ENCODE measurements around the gene HACD3. TPM values are rescaled to one million over a fixed set of nuclear protein-coding genes. Genes with fewer than 3 reads are reported as not detected.
A peak's percentile ranks its signal among the peaks of the same experiment; 100 is the strongest.

The HACD3 gene
- total and polyA plus RNA-seq, 9 of the 15 experiments (the other 6 are each of a cell fraction or from before 2014, with no cell fraction given), result 48.1 to 117 (median 72.8) TPM

GRCh38 chr15:65484876-65485275 lies 45.4 kb upstream of the HACD3 start:
- no peak for FAIRE-seq
- POLR2A ChIA-PET, result no interaction called here

DNA sequence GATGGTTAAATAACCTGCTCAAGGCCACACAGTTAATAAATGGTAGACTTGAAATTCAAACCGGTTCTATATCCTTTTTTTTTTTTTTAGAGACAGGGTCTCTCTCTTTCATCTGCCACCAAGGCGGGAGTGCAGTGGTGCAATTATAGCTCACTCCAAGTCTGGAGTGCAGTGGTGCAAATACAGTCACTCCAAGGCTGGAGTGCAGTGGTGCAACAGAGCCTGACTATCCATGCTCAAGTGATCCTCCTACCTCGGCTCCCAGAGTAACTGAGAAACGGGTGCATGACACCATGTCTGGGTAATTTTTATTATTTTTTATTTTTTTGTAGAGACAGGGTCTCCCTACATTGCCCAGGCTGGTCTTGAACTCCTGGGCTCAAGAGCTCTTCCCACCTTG lies 36.2 kb upstream of the HACD3 start:
- CTCF ChIA-PET (ENCODE audit: low intra/inter-chr PET ratio), result no interaction called here
- no peak for FAIRE-seq
- TF ChIP-seq, protein P1, sequence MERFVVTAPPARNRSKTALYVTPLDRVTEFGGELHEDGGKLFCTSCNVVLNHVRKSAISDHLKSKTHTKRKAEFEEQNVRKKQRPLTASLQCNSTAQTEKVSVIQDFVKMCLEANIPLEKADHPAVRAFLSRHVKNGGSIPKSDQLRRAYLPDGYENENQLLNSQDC (CRISPR knock-in tag; IDR thresholded peaks at IDR 0.05), result no peak
- TF ChIP-seq STAT6 (CRISPR knock-in tag; IDR thresholded peaks at IDR 0.05) (no peak), MYC (IDR thresholded peaks at IDR 0.05; ENCODE audit: low read depth, low read length) (no peak), MYC (CRISPR knock-in tag; IDR thresholded peaks at IDR 0.05; ENCODE audit: borderline replicate concordance, low read depth) (no peak)

More at GRCh38 chr15:65484876-65485275, 45.4 kb upstream of the HACD3 start:
- Histone ChIP-seq H2AFZ (ENCODE audit: low read depth, low read length) (no peak overlapping the region), H3K4me2 (ENCODE audit: insufficient read depth, low read length) (no peak overlapping the region), H3K9me3 (replicated peaks; ENCODE audit: control insufficient read depth, insufficient read depth, low read depth, low read length) (no peaks in the 10 kb centered on the region), H3K9me1 (ENCODE audit: control insufficient read depth, insufficient read depth, low read length) (no peaks in the 10 kb centered on the region), H3K4me3 (no peak overlapping the region), H3K9ac (ENCODE audit: insufficient read depth in 1 of 2, low read depth in 2 of 2, low read length in 2 of 2) (no peak overlapping the region), H3K79me2 (ENCODE audit: control insufficient read depth, insufficient read depth, low read length) (no peaks in the 10 kb centered on the region), H4K20me1 (replicated peaks; ENCODE audit: control insufficient read depth, insufficient read depth, low read length) (no peaks in the 10 kb centered on the region), H3K4me1 (replicated peaks in 1 of 2; ENCODE audit: control insufficient read depth in 2 of 2, insufficient read depth in 2 of 2, low read length in 2 of 2) (no peaks in the 10 kb centered on the region), H3K27me3 (ENCODE audit: control insufficient read depth in 2 of 2, insufficient read depth in 2 of 2, low read length in 2 of 2) (no peaks in the 10 kb centered on the region), H3K36me3 (ENCODE audit: control insufficient read depth, insufficient read depth, low read length) (peaks cover 66% of the 10 kb centered on the region; the same call in 2 of the 3 replicates), H3K27ac (ENCODE audit: extremely low read depth, low read depth, low read length) (no peak overlapping the region)
- TF ChIP-seq ZNF354B (CRISPR knock-in tag; IDR thresholded peaks at IDR 0.05) (no peak), ZNF316 (IDR thresholded peaks at IDR 0.05) (peak; percentile 53; the same call in 1 of the 2 replicates)
- WGBS (ENCODE audit: insufficient coverage, low coverage, missing lambda C conversion rate), result 86% methylated on average over 4 of the region's 4 CpGs
- in situ Hi-C loops (cut with MboI) (no loop called here), intact Hi-C loops (cut with micrococcal nuclease) (no loop called here)
- no peak for ATAC-seq
- no peak for DNase-seq (ENCODE audit: extremely low read depth in 1 of 4, low spot score in 3 of 4)
- no TSS peak for BruUV-seq (replicated peaks)
- CTCF ChIA-PET (ENCODE audit: low intra/inter-chr PET ratio), result interaction anchor here (0.6 kb wide), 1 partner anchor 35 kb away, joined by 8 read pairs; no protein-coding TSS in a partner anchor

More for the DNA sequence above, 36.2 kb upstream of the HACD3 start:
- no TSS peak for BruUV-seq (replicated peaks)
- in situ Hi-C loops (cut with MboI), result no loop called here
- peaks cover 71% of the 10 kb centered on the region for H3K36me3 ChIP-seq (ENCODE audit: control insufficient read depth, insufficient read depth, low read length)
- H3K79me2 ChIP-seq (ENCODE audit: control insufficient read depth, insufficient read depth, low read length), result no peaks in the 10 kb centered on the region
- no peaks in the 10 kb centered on the region for H4K20me1 ChIP-seq (replicated peaks; ENCODE audit: control insufficient read depth, insufficient read depth, low read length)
- POLR2A ChIA-PET, result interaction anchor here (1.3 kb wide), 1 partner anchor 16 kb away, joined by 3 read pairs; no protein-coding TSS in a partner anchor
- H3K9me1 ChIP-seq (ENCODE audit: control insufficient read depth, insufficient read depth, low read length), result no peaks in the 10 kb centered on the region
- no peak overlapping the region for H3K4me3 ChIP-seq
- no peaks in the 10 kb centered on the region for H3K27me3 ChIP-seq (ENCODE audit: control insufficient read depth in 2 of 2, insufficient read depth in 2 of 2, low read length in 2 of 2)
- intact Hi-C loops (cut with micrococcal nuclease), result no loop called here
- no peaks in the 10 kb centered on the region for H3K9me3 ChIP-seq (replicated peaks; ENCODE audit: control insufficient read depth, insufficient read depth, low read depth, low read length)
- no peak for DNase-seq (ENCODE audit: extremely low read depth in 1 of 4, low spot score in 3 of 4)
- no peaks in the 10 kb centered on the region for H3K4me1 ChIP-seq (replicated peaks in 1 of 2; ENCODE audit: control insufficient read depth in 2 of 2, insufficient read depth in 2 of 2, low read length in 2 of 2)
- WGBS (ENCODE audit: insufficient coverage, low coverage, missing lambda C conversion rate), result 85% methylated on average over 3 of the region's 4 CpGs
- no peak overlapping the region for H3K4me2 ChIP-seq (ENCODE audit: insufficient read depth, low read length)
- H3K9ac ChIP-seq (ENCODE audit: insufficient read depth in 1 of 2, low read depth in 2 of 2, low read length in 2 of 2), result no peak overlapping the region
- ATAC-seq, result no peak
- H2AFZ ChIP-seq (ENCODE audit: low read depth, low read length), result no peak overlapping the region
- no peak overlapping the region for H3K27ac ChIP-seq (ENCODE audit: extremely low read depth, low read depth, low read length)

Measured in K562 (cell line).